ENCODE results near the gene CPEB1. TPM values are rescaled to one million over a fixed set of nuclear protein-coding genes. Genes with fewer than 3 reads are reported as not detected.
"Not testable (repeated sequence)": the region's sequence is repeated elsewhere in the genome, so short reads cannot be mapped to it uniquely, and the experiment has no call there.

Gene CPEB1
- total RNA-seq, 6 experiments from 2014 or later = not detected

- intact Hi-C loops (cut with DNase I) = no loop called here
- DNase-seq = no peak
Observed at GRCh38 chr15:82648257-82649103, 1.3 kb upstream of the CPEB1 start.

GRCh38 chr15:82647835-82648256 is 683 bp upstream of the CPEB1 start:
- DNase-seq (no peak), ATAC-seq (no peak)
- H3K27me3 ChIP-seq = peaks cover 0 to 24% of the 10 kb centered on the region in 2 donors
- TF ChIP-seq, protein P1, sequence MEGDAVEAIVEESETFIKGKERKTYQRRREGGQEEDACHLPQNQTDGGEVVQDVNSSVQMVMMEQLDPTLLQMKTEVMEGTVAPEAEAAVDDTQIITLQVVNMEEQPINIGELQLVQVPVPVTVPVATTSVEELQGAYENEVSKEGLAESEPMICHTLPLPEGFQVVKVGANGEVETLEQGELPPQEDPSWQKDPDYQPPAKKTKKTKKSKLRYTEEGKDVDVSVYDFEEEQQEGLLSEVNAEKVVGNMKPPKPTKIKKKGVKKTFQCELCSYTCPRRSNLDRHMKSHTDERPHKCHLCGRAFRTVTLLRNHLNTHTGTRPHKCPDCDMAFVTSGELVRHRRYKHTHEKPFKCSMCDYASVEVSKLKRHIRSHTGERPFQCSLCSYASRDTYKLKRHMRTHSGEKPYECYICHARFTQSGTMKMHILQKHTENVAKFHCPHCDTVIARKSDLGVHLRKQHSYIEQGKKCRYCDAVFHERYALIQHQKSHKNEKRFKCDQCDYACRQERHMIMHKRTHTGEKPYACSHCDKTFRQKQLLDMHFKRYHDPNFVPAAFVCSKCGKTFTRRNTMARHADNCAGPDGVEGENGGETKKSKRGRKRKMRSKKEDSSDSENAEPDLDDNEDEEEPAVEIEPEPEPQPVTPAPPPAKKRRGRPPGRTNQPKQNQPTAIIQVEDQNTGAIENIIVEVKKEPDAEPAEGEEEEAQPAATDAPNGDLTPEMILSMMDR (IDR thresholded peaks at IDR 0.05) = no peak
- no peak for TF ChIP-seq POLR2A (IDR thresholded peaks at IDR 0.05)
- peaks cover 0 to 16% (median 3%) of the 10 kb centered on the region in 4 donors for H3K4me1 ChIP-seq
- WGBS (ENCODE audit: insufficient coverage, low coverage, low lambda C conversion rate, missing lambda C conversion rate) = no CpG with 5 or more reads among the region's 49 CpGs
- H3K9me3 ChIP-seq = no peaks in the 10 kb centered on the region
- H3K27ac ChIP-seq = no peak overlapping the region
- intact Hi-C loops (cut with DNase I) = no loop called here
- H3K36me3 ChIP-seq = no peaks in the 10 kb centered on the region
- H3K4me3 ChIP-seq = peak overlapping the region; percentile 25 to 44 (median 25)

More at GRCh38 chr15:82648257-82649103, 1.3 kb upstream of the CPEB1 start:
- 33% methylated on average over 21 of the region's 41 CpGs for WGBS (ENCODE audit: insufficient coverage, low coverage, low lambda C conversion rate, missing lambda C conversion rate)
- Histone ChIP-seq H3K4me1 (peaks cover 0 to 16% (median 3%) of the 10 kb centered on the region in 4 donors), H3K36me3 (no peaks in the 10 kb centered on the region), H3K9me3 (no peaks in the 10 kb centered on the region), H3K27me3 (peaks cover 0 to 24% of the 10 kb centered on the region in 2 donors), H3K27ac (no peak overlapping the region), H3K4me3 (peak overlapping the region in 2 of 3 donors; percentile 25 to 44)
- TF ChIP-seq, protein P1 (IDR thresholded peaks at IDR 0.05) = no peak
- TF ChIP-seq POLR2A (IDR thresholded peaks at IDR 0.05) = no peak
- ATAC-seq = no peak

DNA sequence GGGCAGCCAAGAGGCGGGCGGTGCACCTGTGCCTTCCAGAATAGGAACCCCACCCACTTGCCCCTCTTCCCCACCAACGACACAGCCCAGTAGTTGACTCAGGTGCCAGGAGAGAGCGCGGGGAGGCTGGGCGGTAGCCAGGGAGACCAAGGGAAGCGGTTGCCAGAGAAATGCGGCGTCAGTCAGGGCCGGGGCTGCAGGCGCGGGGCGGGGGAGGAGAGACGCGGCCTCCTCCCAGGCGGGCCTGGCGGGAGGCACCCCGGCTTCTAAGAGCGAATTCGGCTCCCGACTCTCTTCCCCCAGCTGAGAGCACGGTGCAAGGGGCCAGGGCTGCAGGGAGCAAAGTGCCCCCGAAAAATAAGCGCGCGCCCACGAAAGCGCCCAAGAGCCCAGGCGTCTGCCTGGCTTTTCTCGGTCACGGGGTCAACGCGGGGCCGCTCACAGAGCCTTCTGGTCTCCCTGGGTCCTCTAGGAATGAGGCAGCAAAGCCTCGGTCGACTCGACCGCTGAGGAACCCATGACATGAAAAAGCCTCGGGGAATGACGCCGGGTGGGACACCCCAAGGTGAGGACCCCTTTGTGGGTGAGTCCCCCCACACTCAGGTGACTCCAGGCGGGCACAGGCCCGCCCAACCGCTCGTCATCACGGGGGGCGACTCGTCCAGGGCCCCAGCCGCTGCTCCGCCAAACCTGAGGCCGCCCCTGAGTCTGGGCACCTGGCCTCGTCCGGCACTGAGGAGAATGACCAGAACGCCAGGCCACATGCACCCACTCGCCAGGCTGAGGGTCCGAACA is 716 bp downstream of the CPEB1 start:
- Histone ChIP-seq H3K9me3 (no peaks in the 10 kb centered on the region), H3K4me3 (no peak overlapping the region), H3K36me3 (no peaks in the 10 kb centered on the region), H3K4me1 (peaks cover 0 to 16% (median 3%) of the 10 kb centered on the region in 4 donors), H3K27ac (no peak overlapping the region), H3K27me3 (peaks cover 0 to 24% of the 10 kb centered on the region in 2 donors)
- ATAC-seq (peak in 1 of 4 donors; percentile 18), DNase-seq (no peak)
- 0% methylated on average over 11 of the region's 56 CpGs for WGBS (ENCODE audit: insufficient coverage, low coverage, low lambda C conversion rate, missing lambda C conversion rate)
- intact Hi-C loops (cut with DNase I) = no loop called here
- TF ChIP-seq, protein P1 (IDR thresholded peaks at IDR 0.05) = no peak
- TF ChIP-seq POLR2A (IDR thresholded peaks at IDR 0.05) = no peak

GRCh38 chr15:82644967-82645852 is 2.0 kb downstream of the CPEB1 start:
- H3K27me3 ChIP-seq = peaks cover 0 to 24% of the 10 kb centered on the region in 2 donors
- H3K27ac ChIP-seq; intact Hi-C loops (cut with DNase I); H3K36me3 ChIP-seq; H3K9me3 ChIP-seq; ATAC-seq; H3K4me3 ChIP-seq; DNase-seq: not testable (repeated sequence)
- peaks cover 0 to 16% (median 3%) of the 10 kb centered on the region in 4 donors for H3K4me1 ChIP-seq
- 77% methylated on average over 26 of the region's 34 CpGs for WGBS (ENCODE audit: insufficient coverage, low coverage, low lambda C conversion rate, missing lambda C conversion rate)
